ENCODE measurements around the gene KRT38. TPM values are rescaled to one million over a fixed set of nuclear protein-coding genes. Genes with fewer than 3 reads are reported as not detected.

KRT38 gene
- polyA plus RNA-seq, 1 of the 3 experiments (the other 2 are of a cell fraction): not detected

DNA sequence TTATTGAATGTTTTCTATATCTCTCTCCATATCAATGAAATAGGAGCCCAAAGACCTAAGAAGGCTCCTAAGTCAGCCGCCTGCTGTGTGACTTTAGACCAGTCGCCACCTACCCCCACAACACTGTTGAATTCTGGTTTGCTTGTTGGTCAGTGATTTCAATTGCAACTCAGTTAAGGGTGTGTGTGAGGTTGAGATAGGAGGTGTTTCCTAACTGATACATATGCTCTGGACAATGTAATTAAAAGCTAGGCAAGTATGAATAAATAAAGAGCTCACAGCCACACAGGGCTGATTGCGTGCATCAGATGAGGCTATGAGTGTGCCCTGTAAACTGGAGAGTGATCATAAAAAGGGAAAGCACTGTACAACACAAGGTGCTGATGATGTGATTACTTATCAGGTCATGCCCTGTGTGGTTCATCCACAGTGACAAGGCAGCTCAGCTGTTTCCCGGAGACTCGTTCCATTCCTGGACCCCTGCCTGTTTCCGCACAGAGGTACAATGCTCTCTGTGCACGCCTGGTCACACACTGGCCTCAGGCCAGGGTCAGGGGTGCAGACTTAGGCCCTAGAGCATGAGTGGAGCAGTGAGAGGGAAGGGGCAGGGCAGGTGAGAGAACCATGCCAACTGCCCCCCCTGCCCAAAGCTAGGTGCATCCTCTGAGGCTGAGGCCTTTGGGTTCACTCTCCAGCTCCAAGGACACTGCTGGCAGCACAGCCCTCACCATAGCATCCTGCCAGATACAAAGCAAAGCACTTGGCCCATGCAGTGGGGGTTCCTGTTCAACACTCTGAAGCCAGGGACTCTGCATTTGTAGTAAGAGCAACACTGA, 43.4 kb upstream of the KRT38 start:
- Histone ChIP-seq H3K4me1 (ENCODE audit: control insufficient read depth in 1 of 2, insufficient read depth in 2 of 2, low read depth in 1 of 2, low read length in 1 of 2) (peaks cover 0 to 14% of the 10 kb centered on the region in 2 experiments; a peak in 1 of 4 replicates), H3K9me3 (no peaks in the 10 kb centered on the region), H2AFZ (ENCODE audit: low read depth) (no peak overlapping the region), H3K9ac (no peak overlapping the region), H3K9me2 (no peaks in the 10 kb centered on the region), H3F3A (replicated peaks; ENCODE audit: insufficient read depth) (no peaks in the 10 kb centered on the region), H3K4me2 (no peak overlapping the region), H3K27me3 (ENCODE audit: insufficient read depth) (no peaks in the 10 kb centered on the region), H3K4me3 (ENCODE audit: low read depth in 2 of 2, low read length in 1 of 2) (no peak overlapping the region), H3K79me2 (ENCODE audit: insufficient read depth) (no peaks in the 10 kb centered on the region), H3K27ac (ENCODE audit: low read depth in 2 of 2, low read length in 1 of 2) (no peak overlapping the region), H3K36me3 (replicated peaks in 1 of 2; ENCODE audit: control insufficient read depth in 1 of 2, insufficient read depth in 2 of 2, low read length in 1 of 2) (no peaks in the 10 kb centered on the region), H4K20me1 (ENCODE audit: insufficient read depth) (no peaks in the 10 kb centered on the region)
- WGBS (ENCODE audit: low lambda C conversion rate): 99% methylated on average over 3 of the region's 7 CpGs
- ChIA-PET CTCF (interaction anchor here (0.8 to 3.9 kb wide), 5 partner anchors 9 to 179 kb away, joined by 3 to 23 read pairs (median 4); no protein-coding TSS in a partner anchor), POLR2A (interaction anchor here (0.7 kb wide), 1 partner anchor 91 kb away, joined by 3 read pairs; no protein-coding TSS in a partner anchor)
- DNase-seq: peak; percentile 26
- TF ChIP-seq FOXJ3 (CRISPR knock-in tag; IDR thresholded peaks at IDR 0.05) (no peak), SIN3A (IDR thresholded peaks at IDR 0.05; ENCODE audit: borderline replicate concordance, low read depth, low read length) (no peak), MXI1 (IDR thresholded peaks at IDR 0.05; ENCODE audit: low read depth, low read length) (no peak), JUND (IDR thresholded peaks at IDR 0.05) (no peak), RXRA (IDR thresholded peaks at IDR 0.05; ENCODE audit: borderline replicate concordance, low read depth) (no peak)
- TF ChIP-seq, protein P1, sequence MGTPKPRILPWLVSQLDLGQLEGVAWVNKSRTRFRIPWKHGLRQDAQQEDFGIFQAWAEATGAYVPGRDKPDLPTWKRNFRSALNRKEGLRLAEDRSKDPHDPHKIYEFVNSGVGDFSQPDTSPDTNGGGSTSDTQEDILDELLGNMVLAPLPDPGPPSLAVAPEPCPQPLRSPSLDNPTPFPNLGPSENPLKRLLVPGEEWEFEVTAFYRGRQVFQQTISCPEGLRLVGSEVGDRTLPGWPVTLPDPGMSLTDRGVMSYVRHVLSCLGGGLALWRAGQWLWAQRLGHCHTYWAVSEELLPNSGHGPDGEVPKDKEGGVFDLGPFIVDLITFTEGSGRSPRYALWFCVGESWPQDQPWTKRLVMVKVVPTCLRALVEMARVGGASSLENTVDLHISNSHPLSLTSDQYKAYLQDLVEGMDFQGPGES (IDR thresholded peaks at IDR 0.05; ENCODE audit: low read depth, low read length): no peak

DNA sequence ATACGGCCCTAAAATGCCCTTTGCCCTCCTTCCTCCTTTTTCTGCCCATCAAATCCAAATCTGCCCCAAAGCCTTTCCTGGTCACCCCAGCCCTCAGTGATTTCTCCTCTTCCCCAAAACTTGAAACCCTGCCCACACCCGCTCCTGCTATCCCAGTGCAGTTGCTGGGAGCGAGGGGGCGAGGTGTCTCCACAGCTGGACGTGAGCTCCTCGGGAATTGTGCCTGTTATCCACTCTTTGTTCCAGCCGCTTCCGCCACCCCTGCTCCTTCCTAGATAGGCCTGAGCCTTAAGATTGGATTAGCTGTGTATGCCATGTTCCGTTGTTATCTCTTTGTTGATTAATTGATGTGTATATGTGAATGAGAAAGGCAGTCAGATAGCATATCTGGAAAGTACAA, 42.7 kb upstream of the KRT38 start:
- POLR2A ChIA-PET: no interaction called here
- no peak for TF ChIP-seq MXI1 (IDR thresholded peaks at IDR 0.05; ENCODE audit: low read depth, low read length)
- no peak for TF ChIP-seq GATA2 (CRISPR knock-in tag; IDR thresholded peaks at IDR 0.05)
- TF ChIP-seq, protein P2, sequence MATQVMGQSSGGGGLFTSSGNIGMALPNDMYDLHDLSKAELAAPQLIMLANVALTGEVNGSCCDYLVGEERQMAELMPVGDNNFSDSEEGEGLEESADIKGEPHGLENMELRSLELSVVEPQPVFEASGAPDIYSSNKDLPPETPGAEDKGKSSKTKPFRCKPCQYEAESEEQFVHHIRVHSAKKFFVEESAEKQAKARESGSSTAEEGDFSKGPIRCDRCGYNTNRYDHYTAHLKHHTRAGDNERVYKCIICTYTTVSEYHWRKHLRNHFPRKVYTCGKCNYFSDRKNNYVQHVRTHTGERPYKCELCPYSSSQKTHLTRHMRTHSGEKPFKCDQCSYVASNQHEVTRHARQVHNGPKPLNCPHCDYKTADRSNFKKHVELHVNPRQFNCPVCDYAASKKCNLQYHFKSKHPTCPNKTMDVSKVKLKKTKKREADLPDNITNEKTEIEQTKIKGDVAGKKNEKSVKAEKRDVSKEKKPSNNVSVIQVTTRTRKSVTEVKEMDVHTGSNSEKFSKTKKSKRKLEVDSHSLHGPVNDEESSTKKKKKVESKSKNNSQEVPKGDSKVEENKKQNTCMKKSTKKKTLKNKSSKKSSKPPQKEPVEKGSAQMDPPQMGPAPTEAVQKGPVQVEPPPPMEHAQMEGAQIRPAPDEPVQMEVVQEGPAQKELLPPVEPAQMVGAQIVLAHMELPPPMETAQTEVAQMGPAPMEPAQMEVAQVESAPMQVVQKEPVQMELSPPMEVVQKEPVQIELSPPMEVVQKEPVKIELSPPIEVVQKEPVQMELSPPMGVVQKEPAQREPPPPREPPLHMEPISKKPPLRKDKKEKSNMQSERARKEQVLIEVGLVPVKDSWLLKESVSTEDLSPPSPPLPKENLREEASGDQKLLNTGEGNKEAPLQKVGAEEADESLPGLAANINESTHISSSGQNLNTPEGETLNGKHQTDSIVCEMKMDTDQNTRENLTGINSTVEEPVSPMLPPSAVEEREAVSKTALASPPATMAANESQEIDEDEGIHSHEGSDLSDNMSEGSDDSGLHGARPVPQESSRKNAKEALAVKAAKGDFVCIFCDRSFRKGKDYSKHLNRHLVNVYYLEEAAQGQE (IDR thresholded peaks at IDR 0.05; ENCODE audit: low read depth, low read length): no peak
- TF ChIP-seq SIN3A (IDR thresholded peaks at IDR 0.05; ENCODE audit: borderline replicate concordance, low read depth, low read length): no peak
- no peak for TF ChIP-seq POLR2AphosphoS5 (IDR thresholded peaks at IDR 0.05; ENCODE audit: low read depth, low read length)
- TF ChIP-seq MEF2A (IDR thresholded peaks at IDR 0.05; ENCODE audit: borderline replicate concordance, low read depth): no peak
- no peak for TF ChIP-seq FOXM1 (IDR thresholded peaks at IDR 0.05; ENCODE audit: low read depth)
- TF ChIP-seq, protein P3, sequence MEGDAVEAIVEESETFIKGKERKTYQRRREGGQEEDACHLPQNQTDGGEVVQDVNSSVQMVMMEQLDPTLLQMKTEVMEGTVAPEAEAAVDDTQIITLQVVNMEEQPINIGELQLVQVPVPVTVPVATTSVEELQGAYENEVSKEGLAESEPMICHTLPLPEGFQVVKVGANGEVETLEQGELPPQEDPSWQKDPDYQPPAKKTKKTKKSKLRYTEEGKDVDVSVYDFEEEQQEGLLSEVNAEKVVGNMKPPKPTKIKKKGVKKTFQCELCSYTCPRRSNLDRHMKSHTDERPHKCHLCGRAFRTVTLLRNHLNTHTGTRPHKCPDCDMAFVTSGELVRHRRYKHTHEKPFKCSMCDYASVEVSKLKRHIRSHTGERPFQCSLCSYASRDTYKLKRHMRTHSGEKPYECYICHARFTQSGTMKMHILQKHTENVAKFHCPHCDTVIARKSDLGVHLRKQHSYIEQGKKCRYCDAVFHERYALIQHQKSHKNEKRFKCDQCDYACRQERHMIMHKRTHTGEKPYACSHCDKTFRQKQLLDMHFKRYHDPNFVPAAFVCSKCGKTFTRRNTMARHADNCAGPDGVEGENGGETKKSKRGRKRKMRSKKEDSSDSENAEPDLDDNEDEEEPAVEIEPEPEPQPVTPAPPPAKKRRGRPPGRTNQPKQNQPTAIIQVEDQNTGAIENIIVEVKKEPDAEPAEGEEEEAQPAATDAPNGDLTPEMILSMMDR (IDR thresholded peaks at IDR 0.05): no peak
- no peak for TF ChIP-seq RAD21 (IDR thresholded peaks at IDR 0.05; ENCODE audit: low read length)
- TF ChIP-seq TCF12 (IDR thresholded peaks at IDR 0.05): no peak
- no peak for TF ChIP-seq ELF1 (IDR thresholded peaks at IDR 0.05)
- TF ChIP-seq, protein P1 (IDR thresholded peaks at IDR 0.05; ENCODE audit: low read depth, low read length): no peak
- Histone ChIP-seq H3K9me3 (no peaks in the 10 kb centered on the region), H3K27ac (ENCODE audit: low read depth in 2 of 2, low read length in 1 of 2) (no peak overlapping the region), H3F3A (replicated peaks; ENCODE audit: insufficient read depth) (no peaks in the 10 kb centered on the region), H3K27me3 (ENCODE audit: insufficient read depth) (no peaks in the 10 kb centered on the region), H3K79me2 (ENCODE audit: insufficient read depth) (no peaks in the 10 kb centered on the region), H3K4me3 (ENCODE audit: low read depth in 2 of 2, low read length in 1 of 2) (no peak overlapping the region), H2AFZ (ENCODE audit: low read depth) (no peak overlapping the region), H3K9me2 (no peaks in the 10 kb centered on the region), H3K36me3 (replicated peaks in 1 of 2; ENCODE audit: control insufficient read depth in 1 of 2, insufficient read depth in 2 of 2, low read length in 1 of 2) (no peaks in the 10 kb centered on the region), H3K9ac (no peak overlapping the region), H4K20me1 (ENCODE audit: insufficient read depth) (no peaks in the 10 kb centered on the region), H3K4me1 (ENCODE audit: control insufficient read depth in 1 of 2, insufficient read depth in 2 of 2, low read depth in 1 of 2, low read length in 1 of 2) (peaks cover 0 to 14% of the 10 kb centered on the region in 2 experiments; a peak in 1 of 4 replicates), H3K4me2 (no peak overlapping the region)
- DNase-seq: no peak
- WGBS (ENCODE audit: low lambda C conversion rate): 87% methylated on average over 9 of the region's 9 CpGs
- CTCF ChIA-PET: interaction anchor here (3.9 kb wide), 1 partner anchor 65 kb away, joined by 23 read pairs; no protein-coding TSS in a partner anchor
